ENCODE data around the gene CLEC14A. TPM values are rescaled to one million over a fixed set of nuclear protein-coding genes. Genes with fewer than 3 reads are reported as not detected.

CLEC14A gene
- total RNA-seq, 2 donors from 2014 or later, result 9.9 to 16.8 TPM

GRCh38 chr14:38205949-38206665 is 49.8 kb downstream of the CLEC14A start:
- WGBS, 2 donors, result 83 to 86% methylated on average over 5 of the region's 5 CpGs
- no peak for ATAC-seq

GRCh38 chr14:38205119-38205813 is 50.6 kb downstream of the CLEC14A start:
- TF ChIP-seq CTCF (IDR thresholded peaks at IDR 0.05), result no peak
- H3K4me3 ChIP-seq, result no peak overlapping the region
- intact Hi-C loops (cut with DNase I), result loop anchor here (10.0 kb wide), 1 partner anchor 300 kb away; no protein-coding TSS in a partner anchor
- H3K27me3 ChIP-seq, result no peaks in the 10 kb centered on the region
- ATAC-seq (no peak), DNase-seq (no peak)
- WGBS, 2 donors, result 85 to 87% methylated on average over 5 of the region's 5 CpGs
- H3K9me3 ChIP-seq, result no peaks in the 10 kb centered on the region
- H3K4me1 ChIP-seq, result peaks cover 34% of the 10 kb centered on the region
- H3K36me3 ChIP-seq (replicated peaks in 1 of 2; ENCODE audit: insufficient read depth in 1 of 2, low read depth in 2 of 2), result no peaks in the 10 kb centered on the region
- no peak overlapping the region for H3K27ac ChIP-seq

More at GRCh38 chr14:38205949-38206665, 49.8 kb downstream of the CLEC14A start:
- Histone ChIP-seq H3K27ac (no peak overlapping the region), H3K4me3 (no peak overlapping the region), H3K36me3 (replicated peaks in 1 of 2; ENCODE audit: insufficient read depth in 1 of 2, low read depth in 2 of 2) (no peaks in the 10 kb centered on the region), H3K27me3 (no peaks in the 10 kb centered on the region), H3K4me1 (peaks cover 43% of the 10 kb centered on the region), H3K9me3 (no peaks in the 10 kb centered on the region)
- no peak for DNase-seq
- TF ChIP-seq POLR2A (IDR thresholded peaks at IDR 0.05) (no peak), CTCF (IDR thresholded peaks at IDR 0.05) (no peak)
- intact Hi-C loops (cut with DNase I), result loop anchor here (10.0 kb wide), 1 partner anchor 301 kb away; no protein-coding TSS in a partner anchor

GRCh38 chr14:38204719-38205115 is 51.2 kb downstream of the CLEC14A start:
- Histone ChIP-seq H3K27me3 (no peaks in the 10 kb centered on the region), H3K9me3 (no peaks in the 10 kb centered on the region), H3K27ac (no peak overlapping the region), H3K36me3 (replicated peaks in 1 of 2; ENCODE audit: insufficient read depth in 1 of 2, low read depth in 2 of 2) (no peaks in the 10 kb centered on the region), H3K4me1 (peaks cover 29% of the 10 kb centered on the region), H3K4me3 (no peak overlapping the region)
- TF ChIP-seq CTCF (IDR thresholded peaks at IDR 0.05) (no peak), POLR2A (IDR thresholded peaks at IDR 0.05) (no peak)
- ATAC-seq (no peak), DNase-seq (no peak)
- intact Hi-C loops (cut with DNase I), result loop anchor here (10.0 kb wide), 1 partner anchor 300 kb away; no protein-coding TSS in a partner anchor

Other genes with a start within 250 kb of the CLEC14A start
- gene SSTR1, start 48.2 kb downstream of the CLEC14A start, total RNA-seq, result 1 to 10 TPM; 1.3 to 5.3 TPM